MCF 10A (cell line): ENCODE measurements around the gene CEP76. TPM values are rescaled to one million over a fixed set of nuclear protein-coding genes. Genes with fewer than 3 reads are reported as not detected.

Experiments used
- BruUV-seq: library from RNA; stranded (reverse); fragments of 400-500 nt; replicated peaks from 2 replicates; lab custom pipeline; 2021; lab: Mats Ljungman, UMichigan
- CTCF ChIA-PET: fragments of 300-600 bp; sonication (Branson Sonifier 250); formaldehyde crosslinking; extraction: SDS; loops from one replicate; lab custom pipeline; 2021; ENCODE audit warnings: antibody characterized with exemption, inconsistent platforms; lab: Yijun Ruan, JAX
- POLR2A ChIA-PET: fragments of 300-600, 350-650 bp; sonication (Branson Sonifier 250); formaldehyde crosslinking; extraction: SDS; loops from one replicate; lab custom pipeline; 2020; ENCODE audit warnings: antibody characterized with exemption, inconsistent platforms; lab: Yijun Ruan, JAX
- DNase-seq: peaks from one replicate; pipeline ENCODE4 v3.0.0-alpha.2; 2018; ENCODE audit not compliant: unreplicated experiment
- H3K27ac Mint-ChIP-seq: one replicate; pipeline ENCODE4 v1.8.0; 2022; ENCODE audit warnings: mild to moderate bottlenecking, low read depth, mixed read lengths; ENCODE audit not compliant: unreplicated experiment
- H3K27me3 Mint-ChIP-seq: one replicate; pipeline ENCODE4 v1.8.0; 2022; ENCODE audit warnings: mixed read lengths; ENCODE audit not compliant: insufficient read depth, unreplicated experiment
- H3K36me3 Mint-ChIP-seq: one replicate; pipeline ENCODE4 v1.8.0; 2022; ENCODE audit warnings: mild to moderate bottlenecking, moderate library complexity, mixed read lengths; ENCODE audit not compliant: insufficient read depth, unreplicated experiment
- H3K4me1 Mint-ChIP-seq: one replicate; pipeline ENCODE4 v1.8.0; 2022; ENCODE audit warnings: mixed read lengths; ENCODE audit not compliant: insufficient read depth, unreplicated experiment
- H3K4me3 Mint-ChIP-seq: one replicate; pipeline ENCODE4 v1.8.0; 2022; ENCODE audit warnings: mild to moderate bottlenecking, moderate library complexity, mixed read lengths; ENCODE audit not compliant: unreplicated experiment
- H3K9me3 Mint-ChIP-seq: one replicate; pipeline ENCODE4 v1.8.0; 2022; ENCODE audit warnings: mixed read lengths; ENCODE audit not compliant: unreplicated experiment
- intact Hi-C: fragments of 100-400 bp; cut with micrococcal nuclease; formaldehyde crosslinking; loops from 2 replicates; pipeline ENCODE4 v1.14.1; 2022
- total RNA-seq: library from RNA; stranded (reverse); gene quantifications from 2 replicates; pipeline ENCODE4 v1.2.3, GENCODE V29; 2022
- TF ChIP-seq, protein P1 (sequence below): fragments of 200-600 bp; IDR thresholded peaks from one replicate; pipeline ENCODE4 v1.8.0; 2022; ENCODE audit warnings: antibody characterized with exemption, mild to moderate bottlenecking; ENCODE audit not compliant: unreplicated experiment

CEP76 gene
- total RNA-seq, 1 experiment from 2014 or later, result 4.9 TPM

- TF ChIP-seq, protein P1, sequence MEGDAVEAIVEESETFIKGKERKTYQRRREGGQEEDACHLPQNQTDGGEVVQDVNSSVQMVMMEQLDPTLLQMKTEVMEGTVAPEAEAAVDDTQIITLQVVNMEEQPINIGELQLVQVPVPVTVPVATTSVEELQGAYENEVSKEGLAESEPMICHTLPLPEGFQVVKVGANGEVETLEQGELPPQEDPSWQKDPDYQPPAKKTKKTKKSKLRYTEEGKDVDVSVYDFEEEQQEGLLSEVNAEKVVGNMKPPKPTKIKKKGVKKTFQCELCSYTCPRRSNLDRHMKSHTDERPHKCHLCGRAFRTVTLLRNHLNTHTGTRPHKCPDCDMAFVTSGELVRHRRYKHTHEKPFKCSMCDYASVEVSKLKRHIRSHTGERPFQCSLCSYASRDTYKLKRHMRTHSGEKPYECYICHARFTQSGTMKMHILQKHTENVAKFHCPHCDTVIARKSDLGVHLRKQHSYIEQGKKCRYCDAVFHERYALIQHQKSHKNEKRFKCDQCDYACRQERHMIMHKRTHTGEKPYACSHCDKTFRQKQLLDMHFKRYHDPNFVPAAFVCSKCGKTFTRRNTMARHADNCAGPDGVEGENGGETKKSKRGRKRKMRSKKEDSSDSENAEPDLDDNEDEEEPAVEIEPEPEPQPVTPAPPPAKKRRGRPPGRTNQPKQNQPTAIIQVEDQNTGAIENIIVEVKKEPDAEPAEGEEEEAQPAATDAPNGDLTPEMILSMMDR, result no peak
- BruUV-seq, result no TSS peak
- DNase-seq, result peak; percentile 55
- Mint-ChIP-seq H3K27me3 (no peaks in the 10 kb centered on the region), H3K36me3 (no peaks in the 10 kb centered on the region), H3K4me1 (peaks cover 17% of the 10 kb centered on the region), H3K4me3 (no peak overlapping the region), H3K9me3 (no peaks in the 10 kb centered on the region), H3K27ac (no peak overlapping the region)
- POLR2A ChIA-PET, result interaction anchor here (0.7 to 5.0 kb wide), 7 partner anchors 9 to 336 kb away, joined by 3 to 36 read pairs (median 5); partner anchors contain the start of gene PTPN2
- intact Hi-C loops, result no loop called here
- CTCF ChIA-PET, result interaction anchor here (0.6 to 9.6 kb wide), 10 partner anchors 15 to 351 kb away, joined by 3 to 152 read pairs (median 6); no protein-coding TSS in a partner anchor
These were observed 39.9 kb upstream of the CEP76 start for GRCh38 chr18:12742453-12742852.

DNA sequence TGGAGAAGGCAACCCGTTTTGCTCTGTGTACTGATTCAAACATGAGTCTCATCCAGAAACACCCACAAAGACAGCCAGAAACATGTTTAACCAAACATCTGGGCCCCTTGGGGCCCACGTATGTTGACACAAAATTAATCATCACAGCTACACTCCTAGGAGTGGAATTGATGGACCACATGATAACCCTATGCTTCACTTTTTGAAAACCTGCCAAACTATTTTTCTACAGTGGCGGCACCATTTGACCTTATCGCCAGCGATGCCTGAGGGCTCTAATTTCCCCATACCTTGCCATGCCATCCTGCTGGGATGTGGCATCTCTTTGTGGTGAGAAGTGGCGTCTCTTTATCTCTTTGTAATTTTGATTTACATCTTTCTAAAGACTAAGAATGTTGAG is 38.8 kb upstream of the CEP76 start:
- ChIA-PET POLR2A (interaction anchor here (0.6 to 5.0 kb wide), 8 partner anchors 11 to 207 kb away, joined by 3 to 36 read pairs (median 4); partner anchors contain the start of genes PTPN2 and SEH1L), CTCF (interaction anchor here (1.4 to 9.6 kb wide), 3 partner anchors 151 to 194 kb away, joined by 7 to 152 read pairs (median 85); no protein-coding TSS in a partner anchor)
- intact Hi-C loops, result no loop called here
- H3K27me3 Mint-ChIP-seq, result no peaks in the 10 kb centered on the region
- TF ChIP-seq, protein P1, result no peak
- peak; percentile 95 for DNase-seq
- no peaks in the 10 kb centered on the region for H3K36me3 Mint-ChIP-seq
- no peaks in the 10 kb centered on the region for H3K9me3 Mint-ChIP-seq
- H3K4me3 Mint-ChIP-seq, result peak overlapping the region; percentile 39
- peaks cover 17% of the 10 kb centered on the region for H3K4me1 Mint-ChIP-seq
- H3K27ac Mint-ChIP-seq, result peak overlapping the region; percentile 87
- no TSS peak for BruUV-seq

- ChIA-PET CTCF (interaction anchor here (0.6 to 3.2 kb wide), 4 partner anchors 11 to 421 kb away, joined by 3 to 26 read pairs (median 10); no protein-coding TSS in a partner anchor), POLR2A (interaction anchor here (0.8 kb wide), 1 partner anchor 10 kb away, joined by 3 read pairs; no protein-coding TSS in a partner anchor)
- no peaks in the 10 kb centered on the region for H3K27me3 Mint-ChIP-seq
- no peak overlapping the region for H3K27ac Mint-ChIP-seq
- no peak for DNase-seq
- H3K9me3 Mint-ChIP-seq, result no peaks in the 10 kb centered on the region
- H3K4me3 Mint-ChIP-seq, result no peak overlapping the region
- H3K4me1 Mint-ChIP-seq, result peaks cover 11% of the 10 kb centered on the region
- TF ChIP-seq, protein P1, result no peak
- intact Hi-C loops, result no loop called here
- BruUV-seq, result no TSS peak
- H3K36me3 Mint-ChIP-seq, result no peaks in the 10 kb centered on the region
These were observed 34.9 kb upstream of the CEP76 start for GRCh38 chr18:12737243-12737902.

- Mint-ChIP-seq H3K27me3 (no peaks in the 10 kb centered on the region), H3K4me1 (peaks cover 7% of the 10 kb centered on the region), H3K4me3 (no peak overlapping the region), H3K27ac (no peak overlapping the region), H3K36me3 (peaks cover 43% of the 10 kb centered on the region), H3K9me3 (no peaks in the 10 kb centered on the region)
- intact Hi-C loops, result loop anchor here (1.0 to 10.0 kb wide), 3 partner anchors 167 to 332 kb away; no protein-coding TSS in a partner anchor
- peak; percentile 67 for DNase-seq
- POLR2A ChIA-PET, result interaction anchor here (0.6 to 1.4 kb wide), 8 partner anchors 8 to 220 kb away, joined by 3 to 10 read pairs (median 4); no protein-coding TSS in a partner anchor
- CTCF ChIA-PET, result interaction anchor here (0.5 to 11.2 kb wide), 27 partner anchors 9 to 336 kb away, joined by 3 to 162 read pairs (median 4); no protein-coding TSS in a partner anchor
- BruUV-seq, result no TSS peak
- TF ChIP-seq, protein P1, result peak; percentile 87
These were observed 24.4 kb upstream of the CEP76 start for GRCh38 chr18:12726774-12727550.
